ENCODE results near the gene PHETA2.
"Not testable (repeated sequence)": the region's sequence is repeated elsewhere in the genome, so short reads cannot be mapped to it uniquely, and the experiment has no call there.

Gene PHETA2

DNA sequence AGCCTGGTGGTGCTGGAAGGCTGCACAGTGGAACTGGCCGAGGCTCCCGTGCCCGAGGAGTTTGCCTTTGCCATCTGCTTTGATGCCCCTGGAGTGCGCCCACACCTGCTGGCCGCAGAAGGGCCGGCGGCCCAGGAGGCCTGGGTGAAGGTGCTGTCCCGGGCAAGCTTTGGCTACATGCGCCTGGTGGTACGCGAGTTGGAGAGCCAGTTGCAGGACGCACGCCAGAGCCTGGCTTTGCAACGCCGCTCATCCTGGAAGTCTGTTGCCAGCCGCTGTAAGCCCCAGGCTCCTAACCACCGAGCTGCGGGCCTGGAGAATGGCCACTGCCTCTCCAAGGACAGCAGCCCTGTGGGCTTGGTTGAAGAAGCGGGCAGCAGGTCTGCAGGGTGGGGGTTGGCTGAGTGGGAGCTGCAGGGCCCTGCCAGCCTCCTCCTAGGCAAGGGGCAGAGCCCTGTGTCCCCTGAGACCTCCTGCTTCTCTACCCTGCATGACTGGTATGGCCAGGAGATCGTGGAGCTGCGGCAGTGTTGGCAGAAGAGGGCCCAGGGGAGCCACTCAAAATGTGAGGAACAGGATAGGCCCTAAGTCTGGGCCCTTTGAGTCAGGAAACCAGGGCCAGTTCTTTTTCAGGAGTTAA is 3.6 kb downstream of the PHETA2 start:
- H3K36me3 Mint-ChIP-seq, result peaks cover 28% of the 10 kb centered on the region
- peak overlapping the region; percentile 100 for H3K27ac Mint-ChIP-seq
- H3K9me3 Mint-ChIP-seq, result no peaks in the 10 kb centered on the region
- ATAC-seq (no peak), DNase-seq (ENCODE audit: low spot score in 2 of 2) (no peak)
- no peak overlapping the region for H3K4me3 Mint-ChIP-seq
- H3K4me1 Mint-ChIP-seq, result peaks cover 39% of the 10 kb centered on the region

DNA sequence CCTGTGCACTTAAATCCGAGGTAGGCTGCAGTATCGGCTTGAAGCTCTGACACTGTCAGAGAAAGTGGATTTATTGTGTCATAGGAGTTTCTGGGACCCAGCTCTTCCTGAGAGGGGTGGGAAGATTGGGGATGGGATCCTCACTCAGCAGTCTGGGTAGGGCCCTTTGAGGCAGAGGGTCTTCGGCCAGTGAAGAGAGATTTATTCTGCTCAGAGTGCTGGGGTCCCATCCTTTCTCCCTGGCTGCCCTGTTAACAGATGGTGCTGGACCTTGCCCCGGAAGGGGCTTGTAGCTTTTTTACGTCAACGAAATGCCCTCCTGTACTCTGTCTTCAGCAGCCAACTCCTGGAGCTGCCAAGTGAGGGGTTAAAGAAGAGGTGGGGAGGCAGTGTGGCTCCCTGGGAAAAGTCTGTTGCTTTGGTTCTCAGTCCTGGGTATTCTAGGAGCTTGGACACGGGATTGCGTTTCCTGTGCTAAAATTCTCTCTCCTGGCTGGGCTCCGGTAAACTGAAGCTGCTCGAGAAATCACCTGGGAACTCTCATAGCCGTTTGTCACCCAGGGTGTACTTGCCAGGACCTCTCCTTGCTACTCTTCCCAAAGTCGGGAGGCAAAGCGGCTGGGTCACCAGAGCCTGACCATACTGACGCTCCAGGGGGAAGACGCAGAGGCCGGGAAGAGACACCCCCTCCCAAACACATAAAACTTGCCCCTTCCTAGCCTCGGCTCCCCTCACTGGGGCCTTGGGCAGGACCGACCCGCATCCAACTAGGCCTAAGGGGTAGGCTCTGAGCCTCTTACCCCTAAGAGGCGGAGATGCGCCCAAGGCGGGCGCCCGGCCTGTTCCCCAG is 4.6 kb downstream of the PHETA2 start:
- Mint-ChIP-seq H3K9me3 (no peaks in the 10 kb centered on the region), H3K4me3 (peak overlapping the region; percentile 82), H3K27ac (peak overlapping the region; percentile 100), H3K36me3 (peaks cover 38% of the 10 kb centered on the region), H3K4me1 (peaks cover 33% of the 10 kb centered on the region)
- ATAC-seq, result no peak
- no peak for DNase-seq (ENCODE audit: low spot score in 2 of 2)

DNA sequence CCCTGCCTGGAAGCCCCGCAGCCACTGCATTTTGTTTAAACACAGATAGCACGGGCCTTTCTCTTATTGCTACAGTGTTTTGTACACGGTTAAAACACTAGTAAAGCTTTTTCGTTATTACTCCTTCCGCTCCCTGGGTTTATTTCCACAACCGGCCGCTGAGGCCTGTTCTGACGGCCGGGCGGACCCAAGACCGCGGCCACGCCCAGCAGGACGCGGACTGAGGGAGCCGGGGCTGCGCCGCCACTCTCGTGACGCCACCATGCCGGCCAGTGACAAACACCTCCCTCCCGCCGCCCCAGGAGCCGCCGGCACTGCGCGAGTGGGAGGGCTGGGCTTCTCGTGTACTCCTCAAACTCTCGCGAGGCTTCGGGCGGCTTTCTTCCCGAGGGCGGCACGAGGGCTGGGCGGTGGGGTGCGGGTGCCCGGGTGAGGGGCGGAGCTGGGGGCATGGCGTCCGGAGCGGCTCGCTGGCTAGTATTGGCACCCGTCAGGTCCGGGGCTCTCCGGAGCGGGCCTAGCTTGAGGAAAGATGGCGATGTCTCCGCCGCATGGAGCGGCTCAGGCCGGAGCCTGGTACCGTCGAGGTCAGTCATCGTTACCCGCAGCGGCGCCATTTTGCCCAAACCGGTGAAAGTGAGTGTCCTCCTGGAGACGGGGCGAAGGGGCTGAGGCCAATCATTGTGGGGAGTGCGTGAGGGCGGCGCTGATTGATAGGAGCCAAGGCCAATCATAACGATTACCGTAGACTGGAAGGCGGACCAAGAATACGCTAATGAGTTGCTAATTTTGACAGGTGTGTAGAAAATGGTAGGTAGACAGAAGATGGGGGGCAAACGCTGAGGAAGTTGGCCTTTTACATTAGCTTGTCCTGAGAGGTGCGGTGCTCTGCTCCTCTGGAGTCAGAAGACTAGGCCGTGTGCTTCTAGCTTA is 5.5 kb downstream of the PHETA2 start, which contains the start of gene SMDT1:
Gene SMDT1 (plus strand): TSS at position 382 of the 933 bp plus-strand sequence. CDS start 69 bp downstream, at position 451.
- Mint-ChIP-seq H3K4me3 (peak within 1 kb of the TSS; percentile 82), H3K36me3 (peaks cover 47% of the 10 kb centered on the region), H3K9me3 (no peaks in the 10 kb centered on the region), H3K27ac (peak within 1 kb of the TSS; percentile 100), H3K4me1 (peaks cover 33% of the 10 kb centered on the region)
- ATAC-seq (peak; percentile 92), DNase-seq (ENCODE audit: low spot score in 2 of 2) (peak; percentile 98 to 99)

DNA sequence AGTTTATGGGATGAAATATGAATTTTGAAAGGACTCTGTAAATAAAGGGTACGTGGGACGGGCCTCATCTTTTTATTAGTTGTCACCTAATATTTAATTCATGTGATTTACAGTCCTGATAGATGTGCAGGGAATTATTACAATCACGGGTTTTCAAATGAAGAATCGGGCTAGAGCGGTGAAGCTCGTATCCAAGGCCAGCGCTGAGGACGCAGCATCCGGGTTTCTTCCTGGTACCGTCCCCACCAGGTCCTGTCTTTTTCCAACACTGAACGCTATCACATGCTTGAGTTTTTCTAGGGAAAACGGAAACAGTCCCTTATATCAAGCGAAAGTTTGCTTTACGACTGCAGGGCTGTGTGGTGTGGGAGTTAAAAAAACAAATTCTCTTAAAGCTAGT is 6.2 kb downstream of the PHETA2 start:
- ATAC-seq, result no peak
- Mint-ChIP-seq H3K4me1 (peaks cover 26% of the 10 kb centered on the region), H3K4me3 (peak overlapping the region; percentile 82), H3K36me3 (peaks cover 54% of the 10 kb centered on the region), H3K9me3 (no peaks in the 10 kb centered on the region), H3K27ac (peak overlapping the region; percentile 100)
- DNase-seq (ENCODE audit: low spot score in 2 of 2), result no peak

DNA sequence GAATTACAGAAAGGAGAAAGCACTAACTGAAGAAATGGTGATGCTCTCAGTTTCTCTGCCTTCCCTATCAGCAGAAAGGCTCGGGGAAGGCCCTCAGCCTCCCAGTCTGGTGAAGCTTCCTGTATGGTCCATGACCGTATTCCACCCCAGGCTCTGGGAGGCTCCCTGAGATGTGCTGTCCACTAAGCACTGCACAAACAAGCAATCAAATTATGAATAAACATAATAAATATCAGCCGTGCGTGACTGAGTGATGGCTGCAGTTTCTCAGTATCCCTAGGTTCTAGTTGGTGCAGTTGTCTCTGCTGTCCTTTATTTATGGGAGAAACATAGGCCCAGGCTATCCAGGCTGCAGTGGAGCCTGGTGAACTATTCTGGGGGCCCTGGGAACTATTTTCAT is 9.1 kb downstream of the PHETA2 start:
- DNase-seq (ENCODE audit: low spot score in 2 of 2) (no peak), ATAC-seq (no peak)
- Mint-ChIP-seq H3K4me3 (no peak overlapping the region), H3K36me3 (peaks cover 79% of the 10 kb centered on the region), H3K27ac (peak overlapping the region; percentile 48), H3K4me1 (peaks cover 25% of the 10 kb centered on the region), H3K9me3 (no peaks in the 10 kb centered on the region)

DNA sequence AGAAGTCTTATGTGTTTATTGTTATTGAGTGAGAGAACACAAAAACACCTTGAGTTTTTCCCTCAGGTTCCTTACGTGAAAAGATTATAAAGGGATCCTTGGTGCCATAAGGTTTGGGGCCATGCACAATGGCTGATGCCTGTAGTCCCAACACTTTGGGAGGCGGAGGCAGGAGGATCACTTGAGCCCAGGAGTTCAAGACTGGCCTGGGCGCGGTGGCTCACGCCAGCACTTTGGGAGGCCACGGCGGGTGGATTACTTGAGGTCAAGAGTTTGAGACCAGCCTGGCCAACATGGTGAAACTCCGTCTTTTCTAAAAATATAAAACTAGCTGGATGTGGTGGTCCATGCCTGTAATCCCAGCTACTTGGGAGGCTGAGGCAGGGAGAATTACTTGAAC is 10.8 kb downstream of the PHETA2 start:
- Mint-ChIP-seq H3K27ac (no peak overlapping the region), H3K36me3 (peaks cover 85% of the 10 kb centered on the region), H3K4me1 (peaks cover 28% of the 10 kb centered on the region), H3K9me3 (no peaks in the 10 kb centered on the region), H3K4me3 (no peak overlapping the region)
- ATAC-seq (no peak), DNase-seq (ENCODE audit: low spot score in 2 of 2) (no peak)

DNA sequence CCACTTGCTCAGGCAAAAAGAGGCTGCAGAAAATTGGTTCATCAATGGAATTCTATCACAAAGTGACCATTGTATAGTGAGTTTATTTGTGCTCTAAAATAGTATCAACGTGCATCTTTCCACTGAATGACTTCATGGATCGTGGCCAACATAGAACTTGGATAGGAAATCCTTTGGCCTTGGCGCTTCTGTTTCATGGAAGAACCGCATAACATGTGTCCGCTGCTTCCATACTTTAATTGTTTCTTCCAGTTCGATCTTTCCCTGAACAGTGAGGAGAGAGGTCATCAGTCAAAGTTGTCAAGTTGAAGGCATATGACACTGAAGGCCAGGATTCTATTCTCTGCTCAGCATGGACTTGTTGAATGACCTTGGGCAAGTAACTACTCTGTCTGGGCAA is 12.0 kb downstream of the PHETA2 start:
- H3K4me1 Mint-ChIP-seq, result peaks cover 30% of the 10 kb centered on the region
- no peaks in the 10 kb centered on the region for H3K9me3 Mint-ChIP-seq
- DNase-seq (ENCODE audit: low spot score in 2 of 2) (no peak), ATAC-seq (no peak)
- no peak overlapping the region for H3K4me3 Mint-ChIP-seq
- peaks cover 93% of the 10 kb centered on the region for H3K36me3 Mint-ChIP-seq
- no peak overlapping the region for H3K27ac Mint-ChIP-seq

DNA sequence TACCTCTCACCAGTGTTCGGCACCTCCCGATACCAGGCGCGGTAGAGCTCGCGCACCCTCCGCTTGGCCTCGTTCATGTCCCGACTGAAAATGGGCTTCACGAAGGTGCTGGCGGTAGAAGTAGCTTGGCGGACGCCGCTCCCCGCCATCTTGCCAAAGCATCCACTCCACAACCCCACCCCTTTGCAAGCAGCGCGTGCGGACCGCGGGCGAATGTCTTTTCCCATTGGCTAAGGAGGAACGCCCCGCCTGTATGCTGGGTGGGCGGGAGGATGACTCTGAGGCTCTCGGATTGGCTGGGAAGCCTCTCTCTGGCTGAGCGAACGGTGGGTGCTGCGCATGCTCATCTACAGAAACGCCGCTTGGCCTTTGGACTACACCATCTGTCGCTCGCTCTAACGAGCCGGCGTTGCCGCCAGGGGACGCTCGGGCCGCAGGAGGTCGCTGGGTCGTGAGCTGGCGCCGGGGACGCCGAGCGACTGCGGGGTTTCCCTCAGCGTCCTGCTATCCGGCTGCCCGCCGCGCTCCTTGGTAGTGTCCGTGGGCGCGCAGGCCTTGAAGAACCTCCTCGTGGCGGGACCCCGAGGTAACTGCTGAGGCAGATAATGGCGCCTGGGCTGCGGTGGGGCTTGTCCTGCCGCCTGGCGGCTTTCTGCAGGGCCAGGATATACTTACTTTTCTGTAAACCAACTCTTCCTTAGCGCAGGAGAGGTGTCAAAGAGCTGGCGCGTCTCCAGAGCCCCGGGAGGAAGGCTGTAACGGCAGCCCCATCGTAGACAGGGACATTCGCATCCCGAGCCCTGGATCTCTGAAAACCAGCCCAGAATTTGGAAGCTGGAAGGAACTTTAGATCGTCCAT is 16.8 kb downstream of the PHETA2 start, which contains the start of gene NDUFA6:
Gene NDUFA6 (minus strand): TSS at position 177 of the 859 bp plus-strand sequence. CDS start 28 bp downstream, at position 149.
- Mint-ChIP-seq H3K27ac (peak within 1 kb of the TSS; percentile 98), H3K36me3 (peaks cover 47% of the 10 kb centered on the region), H3K4me1 (peaks cover 15% of the 10 kb centered on the region), H3K4me3 (peak within 1 kb of the TSS; percentile 94), H3K9me3 (no peaks in the 10 kb centered on the region)
- peak; percentile 90 to 97 for DNase-seq (ENCODE audit: low spot score in 2 of 2)
- peak; percentile 95 for ATAC-seq

DNA sequence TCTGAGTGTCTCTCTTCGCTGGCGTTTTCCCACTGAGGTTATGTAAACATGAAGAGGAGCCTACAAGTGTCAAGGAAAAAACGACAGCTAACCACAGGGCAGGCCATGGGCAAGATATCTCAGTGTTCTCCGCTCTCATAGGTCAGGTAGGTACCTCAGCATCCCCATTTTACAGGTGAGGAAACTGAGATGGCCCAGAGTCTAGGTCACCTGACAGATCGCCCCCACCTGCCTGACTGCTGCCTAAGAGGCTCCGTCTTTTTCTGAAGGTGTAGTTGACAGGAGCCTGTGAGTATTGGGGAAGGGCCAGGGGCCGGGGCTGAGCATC is 17.4 kb downstream of the PHETA2 start:
- Mint-ChIP-seq H3K4me1 (peaks cover 15% of the 10 kb centered on the region), H3K9me3 (no peaks in the 10 kb centered on the region), H3K36me3 (peaks cover 42% of the 10 kb centered on the region), H3K27ac (peak overlapping the region; percentile 98), H3K4me3 (peak overlapping the region; percentile 94)
- no peak for ATAC-seq
- no peak for DNase-seq (ENCODE audit: low spot score in 2 of 2)

DNA sequence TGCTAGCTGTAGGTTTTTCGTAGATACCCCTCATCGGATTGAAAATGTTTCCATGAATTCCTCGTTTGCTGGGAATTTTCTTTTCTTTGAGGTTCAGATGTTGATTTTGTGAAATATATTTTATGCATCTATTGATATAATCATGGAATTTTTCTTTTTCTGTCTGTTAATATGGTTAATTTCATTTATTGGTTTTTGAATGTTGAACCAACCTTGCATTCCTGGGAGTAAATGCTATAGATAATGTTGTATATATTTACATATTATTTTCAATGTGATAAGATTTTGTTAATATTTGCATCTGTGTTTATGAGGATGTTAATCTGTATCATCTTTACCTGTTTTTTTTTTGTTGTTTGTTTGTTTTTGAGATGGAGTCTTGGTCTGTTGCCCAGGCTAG is 27.2 kb downstream of the PHETA2 start:
- no peaks in the 10 kb centered on the region for H3K4me1 Mint-ChIP-seq
- ATAC-seq (no peak), DNase-seq (ENCODE audit: low spot score in 2 of 2) (no peak)
- peaks cover 10% of the 10 kb centered on the region for H3K36me3 Mint-ChIP-seq
- no peak overlapping the region for H3K27ac Mint-ChIP-seq
- H3K4me3 Mint-ChIP-seq, result no peak overlapping the region
- H3K9me3 Mint-ChIP-seq, result peaks cover 9% of the 10 kb centered on the region

DNA sequence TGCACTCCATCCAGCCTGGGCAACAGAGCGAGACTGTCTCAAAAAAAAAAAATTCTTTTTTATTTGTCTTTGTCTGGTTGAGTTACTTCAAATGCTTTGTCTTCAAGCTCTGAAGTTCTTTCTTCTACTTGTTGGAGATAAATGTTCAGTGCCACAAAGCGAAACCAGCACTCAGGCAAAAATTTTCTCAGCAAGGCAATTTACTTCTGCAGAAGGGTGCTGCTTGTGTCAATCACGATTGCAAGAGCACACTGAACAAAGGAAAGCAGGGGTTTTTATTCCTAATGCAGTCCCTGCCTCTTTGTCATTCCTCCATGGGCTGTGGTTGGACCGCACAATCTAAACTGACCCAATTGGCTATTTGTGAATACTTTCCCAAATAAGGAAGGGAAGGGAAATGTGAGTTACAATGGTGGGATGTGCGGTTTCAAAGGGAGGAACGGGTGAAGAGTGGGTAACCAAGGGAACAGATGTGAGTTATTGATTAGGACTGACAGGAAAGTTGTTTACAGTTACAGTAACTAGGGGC is 30.3 kb downstream of the PHETA2 start:
- H3K36me3 Mint-ChIP-seq; H3K4me3 Mint-ChIP-seq; H3K4me1 Mint-ChIP-seq; ATAC-seq; H3K27ac Mint-ChIP-seq; DNase-seq (ENCODE audit: low spot score in 2 of 2); H3K9me3 Mint-ChIP-seq: not testable (repeated sequence)

DNA sequence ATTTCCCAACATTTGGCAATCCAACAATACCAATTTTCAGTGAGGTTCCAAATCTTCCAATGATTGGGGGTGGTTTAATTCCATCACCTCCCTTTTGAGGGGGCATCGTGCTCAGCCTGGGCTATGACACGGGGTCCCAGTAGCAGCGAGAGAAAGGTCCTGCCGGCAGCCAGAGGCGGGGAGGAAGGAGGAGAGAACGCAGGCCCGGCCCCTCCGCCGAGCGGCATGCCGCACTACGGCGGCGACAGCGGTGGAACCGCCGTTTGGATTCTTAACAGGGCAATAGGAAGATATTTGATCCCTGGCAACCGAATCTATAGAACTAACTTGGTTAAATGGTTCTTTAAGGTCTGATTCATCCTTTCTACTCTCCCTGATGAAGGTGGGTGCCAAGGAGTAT is 34.8 kb downstream of the PHETA2 start:
- Mint-ChIP-seq H3K4me3 (no peak overlapping the region), H3K4me1 (no peaks in the 10 kb centered on the region), H3K36me3 (no peaks in the 10 kb centered on the region), H3K27ac (no peak overlapping the region), H3K9me3 (no peaks in the 10 kb centered on the region)
- ATAC-seq, result no peak
- no peak for DNase-seq (ENCODE audit: low spot score in 2 of 2)

DNA sequence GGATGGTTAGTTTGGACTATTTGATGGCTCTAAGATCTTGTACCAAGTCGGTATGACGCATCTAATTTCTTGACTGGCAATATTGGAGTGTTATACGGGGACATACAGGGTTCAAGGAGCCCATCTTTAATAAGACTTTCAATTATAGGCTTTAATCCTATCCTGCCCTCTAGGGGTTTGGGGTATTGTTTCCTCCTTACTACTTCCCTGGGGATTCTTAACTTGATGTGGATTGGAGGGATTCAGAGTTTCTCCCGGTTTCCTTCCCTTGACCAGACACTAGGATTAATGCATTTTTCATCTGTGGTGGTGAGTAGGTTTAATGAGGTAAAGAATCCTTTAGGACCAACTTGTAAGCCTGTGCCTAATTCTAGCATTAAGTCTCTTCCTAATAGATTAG is 37.8 kb downstream of the PHETA2 start:
- Mint-ChIP-seq H3K36me3 (no peaks in the 10 kb centered on the region), H3K27ac (peak overlapping the region; percentile 32), H3K4me3 (no peak overlapping the region), H3K9me3 (peaks cover 6% of the 10 kb centered on the region), H3K4me1 (no peaks in the 10 kb centered on the region)
- DNase-seq (ENCODE audit: low spot score in 2 of 2), result no peak
- no peak for ATAC-seq

DNA sequence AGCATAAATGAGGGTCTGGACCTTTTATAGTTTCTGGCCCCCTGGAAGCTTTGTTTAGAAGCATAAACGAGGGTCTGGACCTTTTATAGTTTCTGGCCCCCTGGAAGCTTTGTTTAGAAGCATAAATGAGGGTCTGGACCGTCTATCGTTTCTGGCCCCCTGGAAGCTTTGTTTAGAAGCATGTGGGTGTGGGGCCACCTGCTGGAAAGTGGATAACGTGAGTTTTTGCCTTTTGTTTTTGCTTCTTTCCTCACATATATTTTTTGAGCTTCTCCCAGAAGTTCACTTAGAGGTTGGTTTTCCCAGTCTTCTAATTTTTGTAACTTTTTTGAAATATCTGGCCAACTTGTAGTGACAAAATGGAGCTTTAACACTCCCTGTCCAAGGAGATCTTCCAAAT is 38.7 kb downstream of the PHETA2 start:
- not testable (repeated sequence) for H3K36me3 Mint-ChIP-seq; H3K4me1 Mint-ChIP-seq; DNase-seq (ENCODE audit: low spot score in 2 of 2); H3K27ac Mint-ChIP-seq; H3K9me3 Mint-ChIP-seq; ATAC-seq; H3K4me3 Mint-ChIP-seq
